DOHH2 (cell line): Measurements from ENCODE around the gene GP1BB.

Experiments used
- H3F3A ChIP-seq: fragments of 200-600 bp; sonication (generic), shearing (Covaris generic); 2 replicates; pipeline ENCODE4 v1.6.0; 2016; ENCODE audit warnings: antibody characterized with exemption, mild to moderate bottlenecking; ENCODE audit not compliant: control insufficient read depth, insufficient read depth
- H3K27ac ChIP-seq: fragments of 200-600 bp; sonication (generic); 2 replicates; pipeline ENCODE4 v1.5.1; 2014; ENCODE audit warnings: low read depth, mild to moderate bottlenecking, low read length, moderate library complexity
- H3K27me3 ChIP-seq: fragments of 200-600 bp; sonication (generic); 2 replicates; pipeline ENCODE4 v1.6.1; 2014; ENCODE audit warnings: mild to moderate bottlenecking, low read length, mixed read lengths; ENCODE audit not compliant: control insufficient read depth
- H3K36me3 ChIP-seq: fragments of 200-600 bp; sonication (generic); 2 replicates; pipeline ENCODE4 v1.6.1; 2014; ENCODE audit warnings: mild to moderate bottlenecking, low read length, moderate library complexity, mixed read lengths; ENCODE audit not compliant: control insufficient read depth
- H3K4me1 ChIP-seq: fragments of 200-600 bp; sonication (generic); 2 replicates; pipeline ENCODE4 v1.6.1; 2014; ENCODE audit warnings: mild to moderate bottlenecking, low read length, mixed read lengths; ENCODE audit not compliant: control insufficient read depth
- H3K4me2 ChIP-seq: fragments of 200-600 bp; sonication (generic); 2 replicates; pipeline ENCODE4 v1.6.0; 2014; ENCODE audit warnings: mild to moderate bottlenecking, low read length, moderate library complexity
- H3K4me3 ChIP-seq: fragments of 200-600 bp; sonication (generic); 2 replicates; pipeline ENCODE4 v1.5.1; 2014; ENCODE audit warnings: mild to moderate bottlenecking, low read length, mixed read lengths
- H3K79me2 ChIP-seq: fragments of 200-600 bp; sonication (generic); 2 replicates; pipeline ENCODE4 v1.6.1; 2014; ENCODE audit warnings: mild to moderate bottlenecking, low read length, mixed read lengths; ENCODE audit not compliant: control insufficient read depth
- H3K9me2 ChIP-seq: fragments of 200-600 bp; sonication (generic); replicated peaks from 2 replicates; pipeline ENCODE4 v1.6.1; 2014; ENCODE audit warnings: mild to moderate bottlenecking, low read length, mixed read lengths; ENCODE audit not compliant: control insufficient read depth
- H3K9me3 ChIP-seq: fragments of 200-600 bp; sonication (generic); 2 replicates; pipeline ENCODE4 v1.6.1; 2014; ENCODE audit warnings: antibody characterized with exemption, low read length, mixed read lengths; ENCODE audit not compliant: control insufficient read depth, insufficient read depth
- H4K20me1 ChIP-seq: fragments of 200-600 bp; sonication (generic); 2 replicates; pipeline ENCODE4 v1.6.0; 2014; ENCODE audit warnings: low read depth, mild to moderate bottlenecking, antibody characterized with exemption, low read length, moderate library complexity; ENCODE audit not compliant: control insufficient read depth, insufficient read depth
- CTCF ChIP-seq: fragments of 200-600 bp; sonication (generic); IDR thresholded peaks from one replicate; pipeline ENCODE4 v1.5.1; 2014; ENCODE audit warnings: antibody characterized with exemption, mild to moderate bottlenecking, low read depth, low read length; ENCODE audit not compliant: poor library complexity, severe bottlenecking
- EZH2phosphoT487 ChIP-seq: fragments of 200-600 bp; sonication (generic); IDR thresholded peaks from 2 replicates; pipeline ENCODE4 v1.6.1; 2017; ENCODE audit warnings: borderline replicate concordance, mild to moderate bottlenecking, antibody characterized with exemption, low read length, moderate library complexity, mixed read lengths

GP1BB gene

GRCh38 chr22:19733755-19734154 lies 10.4 kb downstream of the GP1BB start:
- H3K36me3 ChIP-seq, result no peaks in the 10 kb centered on the region
- peaks cover 5% of the 10 kb centered on the region for H3K4me1 ChIP-seq
- no peaks in the 10 kb centered on the region for H4K20me1 ChIP-seq
- H3K9me2 ChIP-seq, result no peaks in the 10 kb centered on the region
- H3K4me2 ChIP-seq, result no peak overlapping the region
- no peaks in the 10 kb centered on the region for H3K9me3 ChIP-seq
- H3K4me3 ChIP-seq, result no peak overlapping the region
- no peak overlapping the region for H3K27ac ChIP-seq
- TF ChIP-seq EZH2phosphoT487, result no peak
- TF ChIP-seq CTCF, result no peak
- H3K79me2 ChIP-seq, result no peaks in the 10 kb centered on the region
- H3F3A ChIP-seq, result no peaks in the 10 kb centered on the region
- H3K27me3 ChIP-seq, result peaks cover 4% of the 10 kb centered on the region; the same call in 1 of the 2 replicates

- H3K27me3 ChIP-seq, result peaks cover 4% of the 10 kb centered on the region; the same call in 1 of the 2 replicates
- H3K79me2 ChIP-seq, result no peaks in the 10 kb centered on the region
- H3K4me2 ChIP-seq, result no peak overlapping the region
- no peaks in the 10 kb centered on the region for H3K9me3 ChIP-seq
- H3K9me2 ChIP-seq, result no peaks in the 10 kb centered on the region
- no peaks in the 10 kb centered on the region for H4K20me1 ChIP-seq
- H3K27ac ChIP-seq, result no peak overlapping the region
- TF ChIP-seq EZH2phosphoT487 (no peak), CTCF (no peak)
- no peaks in the 10 kb centered on the region for H3K36me3 ChIP-seq
- no peaks in the 10 kb centered on the region for H3F3A ChIP-seq
- no peak overlapping the region for H3K4me3 ChIP-seq
- peaks cover 5% of the 10 kb centered on the region for H3K4me1 ChIP-seq
These were observed 10.8 kb downstream of the GP1BB start for GRCh38 chr22:19734163-19734562.

- Histone ChIP-seq H3F3A (no peaks in the 10 kb centered on the region), H3K27ac (no peak overlapping the region), H3K4me3 (no peak overlapping the region), H3K9me3 (no peaks in the 10 kb centered on the region), H3K36me3 (no peaks in the 10 kb centered on the region), H3K4me1 (peaks cover 5% of the 10 kb centered on the region), H3K27me3 (peaks cover 4% of the 10 kb centered on the region; the same call in 1 of the 2 replicates), H3K4me2 (no peak overlapping the region), H3K9me2 (no peaks in the 10 kb centered on the region), H4K20me1 (no peaks in the 10 kb centered on the region), H3K79me2 (no peaks in the 10 kb centered on the region)
- TF ChIP-seq EZH2phosphoT487, result no peak
- TF ChIP-seq CTCF, result no peak
These were observed 11.6 kb downstream of the GP1BB start for GRCh38 chr22:19734837-19735382.
